ENCODE measurements around the gene CEMIP.
A peak's percentile ranks its signal among the peaks of the same experiment; 100 is the strongest.
"Not testable (repeated sequence)": the region's sequence is repeated elsewhere in the genome, so short reads cannot be mapped to it uniquely, and the experiment has no call there.

CEMIP gene

DNA sequence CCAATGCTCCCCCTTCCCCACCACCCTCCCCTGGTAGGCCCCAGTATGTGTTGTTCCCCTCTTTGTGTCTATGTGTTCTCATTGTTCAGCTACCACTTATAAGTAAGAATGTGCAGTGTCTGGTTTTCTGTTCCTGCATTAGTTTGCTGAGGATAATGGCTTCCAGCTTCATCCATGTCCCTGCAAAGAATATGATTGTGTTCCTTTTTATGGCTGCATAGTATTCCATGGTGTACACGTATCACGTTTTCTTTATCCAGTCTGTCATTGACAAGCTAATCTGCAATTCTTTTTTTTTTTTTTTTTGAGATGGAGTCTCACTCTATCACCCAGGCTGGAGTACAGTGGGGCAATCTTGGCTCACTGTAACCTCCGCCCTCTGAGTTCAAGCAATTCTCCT lies 15.9 kb upstream of the CEMIP start:
- not testable (repeated sequence) for DNase-seq

DNA sequence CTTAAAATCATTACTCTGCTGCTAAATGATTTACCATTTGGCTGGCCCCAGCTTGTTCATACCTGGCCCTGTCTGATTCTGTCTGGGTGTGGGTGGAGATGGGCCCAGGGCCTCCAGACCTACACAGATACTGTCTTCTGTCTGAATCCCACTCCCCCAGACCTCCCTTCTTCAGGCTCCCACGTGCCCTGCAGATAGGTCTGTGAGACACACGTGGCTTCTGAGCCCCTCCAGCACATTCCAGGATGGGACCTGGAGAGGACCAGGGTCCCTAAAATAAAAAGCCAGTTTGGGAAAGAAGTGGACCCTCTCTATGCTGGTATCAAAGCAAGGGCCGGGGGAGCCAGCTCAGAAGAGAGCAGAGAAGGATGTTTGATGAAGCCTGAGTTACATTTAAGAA lies 14.6 kb upstream of the CEMIP start:
- no peak for DNase-seq

DNA sequence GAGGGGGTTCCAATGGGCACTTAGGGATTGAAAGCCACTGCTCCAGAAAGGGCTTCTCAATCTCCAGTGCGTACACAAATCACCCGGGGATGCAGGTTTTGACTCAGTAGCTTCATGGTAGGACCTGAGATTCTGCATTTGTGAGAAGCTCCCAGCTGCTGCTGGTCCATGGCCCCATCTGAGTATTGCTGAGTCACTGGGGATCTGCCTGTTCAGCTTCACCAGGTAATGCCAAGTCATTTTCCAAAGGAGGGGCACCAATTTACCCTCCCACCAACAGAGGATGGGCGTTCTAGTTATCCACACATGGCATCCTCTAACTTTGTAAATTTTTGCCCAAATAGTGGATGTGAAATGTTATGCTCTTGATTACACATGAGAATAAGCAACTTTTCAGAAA lies 12.9 kb upstream of the CEMIP start:
- DNase-seq: no peak

DNA sequence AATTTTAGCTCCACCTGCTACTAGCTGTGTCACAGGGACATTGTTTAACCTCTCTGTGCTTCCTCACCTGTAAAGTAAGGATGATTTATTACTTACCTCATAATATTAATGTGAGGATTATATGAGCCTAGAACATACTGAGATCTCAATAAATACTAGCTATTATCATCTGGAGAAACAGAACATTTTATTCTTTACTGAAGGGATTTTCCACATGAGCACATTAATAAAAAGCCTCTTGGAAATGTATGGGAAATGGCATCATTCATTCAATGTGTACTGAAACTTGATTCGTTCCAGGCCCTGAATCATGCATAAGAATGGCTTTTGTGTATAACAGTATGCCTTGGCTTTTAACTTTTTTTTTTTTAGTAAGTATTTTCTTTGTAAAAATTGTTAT lies 11.0 kb upstream of the CEMIP start:
- no peak for DNase-seq

DNA sequence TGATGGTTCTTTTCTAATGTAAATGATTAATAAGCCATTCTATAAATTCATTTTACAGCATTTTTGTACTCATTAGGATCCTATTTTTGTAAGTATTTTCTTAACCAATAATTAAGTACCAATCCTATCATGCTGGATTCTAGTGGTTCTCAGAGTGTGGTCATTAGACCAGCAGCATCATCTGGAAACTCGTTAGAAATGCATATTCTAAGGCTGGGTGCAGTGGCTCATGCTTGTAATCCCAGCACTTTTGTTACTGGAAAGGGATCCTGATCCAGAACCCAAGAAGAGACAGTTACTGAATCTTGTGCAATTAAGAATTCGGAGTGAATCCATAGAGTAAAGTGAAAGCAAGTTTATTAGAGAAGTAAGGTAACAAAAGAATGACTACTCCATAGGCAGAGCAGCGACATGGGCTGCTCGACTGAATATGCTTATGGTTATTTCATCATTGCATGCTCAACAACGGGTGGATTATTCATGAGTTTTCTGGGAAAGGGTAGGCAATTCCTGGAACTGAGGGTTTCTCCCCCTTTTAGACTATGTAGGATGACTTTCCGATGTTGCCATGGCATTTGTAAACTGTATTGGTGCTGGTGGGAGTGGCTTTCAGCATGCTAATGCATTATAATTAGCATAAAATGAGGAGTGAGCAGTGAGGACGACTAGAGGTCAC lies 9.9 kb upstream of the CEMIP start:
- no peak for DNase-seq

DNA sequence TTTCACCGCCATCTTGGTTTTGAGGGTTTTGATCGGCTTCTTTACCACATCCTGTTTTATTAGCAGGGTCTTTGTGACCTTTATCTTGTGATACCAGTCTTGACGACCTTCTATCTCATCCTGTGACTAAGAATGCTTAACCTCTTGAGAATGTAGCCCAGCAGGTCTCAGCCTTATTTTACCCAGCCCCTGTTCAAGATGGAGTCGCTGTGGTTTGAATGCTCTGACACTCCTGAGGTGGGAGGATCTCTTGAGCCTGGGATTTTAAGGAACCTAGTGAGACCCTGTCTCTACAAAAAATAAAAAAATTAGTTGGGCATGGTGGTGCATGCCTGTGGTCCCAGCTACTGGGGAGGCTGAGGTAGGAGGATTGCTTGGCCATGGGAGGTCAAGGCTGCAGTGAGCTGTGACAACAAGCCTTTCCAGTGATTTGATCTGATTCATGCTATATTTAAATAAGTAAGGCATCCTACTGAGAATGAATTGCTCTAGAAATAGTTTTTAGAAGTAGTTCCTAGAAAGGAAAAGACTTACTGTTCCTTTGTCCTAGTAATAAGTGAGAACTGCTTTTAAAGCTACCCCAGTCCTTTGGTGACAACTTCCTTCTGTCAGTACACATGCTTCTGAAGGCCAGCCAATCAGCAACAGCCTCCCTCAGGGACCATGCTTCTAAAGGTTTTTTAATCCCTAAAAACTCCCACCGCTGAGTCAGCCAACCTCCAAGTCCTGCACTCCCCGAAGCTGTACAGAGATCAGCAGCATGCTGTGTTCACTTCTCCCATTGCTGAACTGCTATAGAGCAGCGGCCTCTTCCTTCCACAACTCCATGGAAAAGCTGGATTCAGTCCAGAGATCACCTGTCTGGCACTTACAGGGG lies 9.1 kb upstream of the CEMIP start:
- DNase-seq: no peak

DNA sequence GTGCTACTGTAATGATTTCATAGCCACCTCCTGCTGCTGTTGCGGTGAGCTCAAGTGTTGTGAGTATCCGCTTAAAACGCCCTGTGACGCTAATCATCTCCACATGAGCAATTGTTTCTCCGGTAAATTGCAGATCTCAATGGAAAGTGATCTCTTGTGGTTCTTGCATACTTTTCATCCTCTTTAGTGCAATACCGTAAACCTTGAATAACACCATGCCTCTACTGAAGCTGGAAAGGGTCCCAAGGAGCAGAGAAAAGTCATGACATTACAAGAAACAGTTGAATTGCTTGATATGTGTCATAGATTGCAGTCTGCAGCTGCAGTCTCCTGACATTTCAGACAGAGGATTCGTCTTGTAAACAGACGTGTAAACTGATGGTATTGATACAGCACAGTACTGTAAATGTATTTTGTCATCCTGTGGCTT lies 6.0 kb upstream of the CEMIP start:
- peak; percentile 57 for DNase-seq

DNA sequence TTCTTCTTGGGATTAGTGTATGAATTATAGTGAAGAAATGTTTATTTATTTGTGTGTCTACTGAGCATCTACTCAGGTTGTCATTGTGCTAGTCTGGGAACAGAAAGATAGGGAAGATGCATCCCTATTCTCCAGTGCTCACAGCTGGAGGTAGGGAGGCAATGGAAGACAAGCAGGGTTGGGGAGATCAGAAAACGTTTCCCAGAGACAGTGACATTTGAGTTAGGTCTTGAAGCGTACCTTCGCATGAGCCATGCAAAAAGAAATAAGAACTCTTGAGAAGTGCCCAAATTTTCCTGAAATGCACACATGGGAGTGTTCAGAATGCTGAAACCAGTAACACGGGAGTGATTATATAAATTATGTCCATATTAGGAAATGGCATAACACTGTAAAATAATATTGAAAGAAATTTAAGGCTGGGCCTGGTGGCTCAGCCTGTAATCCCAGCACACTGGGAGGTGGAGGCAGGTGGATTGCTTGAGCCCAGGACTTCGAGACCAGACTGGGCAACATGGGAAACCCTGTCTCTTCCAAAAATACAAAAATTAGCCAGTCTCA lies 5.3 kb upstream of the CEMIP start:
- no peak for DNase-seq

DNA sequence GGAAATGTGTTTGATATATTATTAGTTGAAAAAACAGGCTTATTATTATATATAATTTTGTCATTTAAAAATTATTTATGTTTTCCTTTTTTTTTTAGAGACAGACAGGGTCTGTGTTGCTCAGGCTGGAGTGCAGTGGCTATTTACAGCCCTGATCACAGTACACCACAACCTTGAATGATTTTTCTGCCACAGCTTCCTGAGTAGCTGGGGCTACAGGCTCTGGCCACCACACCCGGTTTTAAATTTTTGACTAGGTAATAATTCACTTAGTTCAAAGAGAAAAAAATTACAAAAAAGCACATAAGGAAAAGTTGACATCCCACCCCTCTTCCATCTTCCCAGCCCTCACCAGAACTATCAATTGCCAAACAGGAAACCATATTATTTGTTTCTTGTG lies 4.7 kb upstream of the CEMIP start:
- no peak for DNase-seq

DNA sequence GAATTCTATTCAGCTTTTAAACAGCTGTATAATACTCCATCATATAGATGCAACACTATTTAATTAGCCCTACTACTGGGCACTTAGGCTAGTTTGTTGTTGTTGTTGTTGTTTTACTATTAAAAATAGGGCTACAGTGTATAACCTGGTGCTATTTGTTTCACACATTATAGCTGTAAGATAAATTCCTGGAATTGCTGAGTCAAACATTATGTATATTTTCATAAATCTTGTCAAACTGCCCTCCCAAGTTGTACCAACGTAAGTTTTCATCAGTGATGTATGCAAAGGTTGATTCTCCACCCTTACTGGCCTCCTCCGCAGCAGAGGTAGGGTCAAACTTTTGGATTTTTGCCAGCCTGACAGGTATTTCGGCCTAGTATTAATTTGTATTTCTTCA lies 3.8 kb upstream of the CEMIP start:
- no peak for DNase-seq

DNA sequence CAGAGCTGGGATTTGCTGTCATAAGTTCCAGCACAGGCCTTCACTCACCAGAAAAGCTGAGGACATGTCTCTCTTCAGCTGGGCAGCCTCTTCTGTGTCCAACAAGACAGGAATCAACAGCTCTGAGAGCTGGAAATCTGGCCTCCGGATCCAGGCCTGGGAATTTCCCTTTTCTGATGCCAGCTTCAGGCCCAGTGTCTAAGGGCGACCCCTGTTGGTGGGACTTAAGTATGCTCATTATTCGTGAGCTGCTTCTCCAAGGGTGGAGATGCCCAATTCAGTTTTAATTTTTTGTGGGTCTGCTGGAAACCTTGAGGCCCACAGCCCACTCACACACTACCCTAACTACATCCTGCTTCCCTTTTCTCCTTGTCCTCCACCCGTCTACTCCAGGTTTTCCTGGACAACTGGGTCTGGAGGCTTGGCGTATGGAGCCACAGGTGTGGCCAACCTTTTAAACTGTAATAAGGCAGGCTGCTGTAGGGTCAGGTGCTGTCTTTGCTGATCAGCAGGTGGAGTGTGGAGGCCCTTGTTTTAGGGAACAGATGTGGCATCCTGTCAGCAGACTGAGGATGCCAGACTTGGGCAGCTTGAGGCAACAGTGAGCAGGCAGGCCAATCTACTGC lies 2.6 kb upstream of the CEMIP start:
- DNase-seq: peak; percentile 68

DNA sequence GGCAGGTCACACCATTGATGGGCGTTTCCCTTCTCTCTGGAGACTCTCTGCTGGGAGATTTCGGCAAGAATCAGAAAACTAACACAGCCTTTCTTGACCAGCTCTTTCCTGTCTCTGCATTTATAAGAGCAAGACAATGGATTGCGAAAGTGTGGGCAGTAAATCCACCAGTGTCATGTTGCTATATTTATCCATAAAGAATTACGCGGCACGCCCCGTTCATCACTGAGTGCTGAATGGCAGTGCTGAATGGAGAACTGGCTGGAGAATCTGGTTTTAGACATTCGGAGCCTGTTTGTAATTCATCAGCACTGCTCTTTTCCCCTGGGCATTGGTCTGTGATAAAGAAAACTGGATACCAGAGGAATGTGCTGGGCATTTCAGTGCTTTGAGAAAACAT lies 2.0 kb upstream of the CEMIP start:
- DNase-seq: no peak

DNA sequence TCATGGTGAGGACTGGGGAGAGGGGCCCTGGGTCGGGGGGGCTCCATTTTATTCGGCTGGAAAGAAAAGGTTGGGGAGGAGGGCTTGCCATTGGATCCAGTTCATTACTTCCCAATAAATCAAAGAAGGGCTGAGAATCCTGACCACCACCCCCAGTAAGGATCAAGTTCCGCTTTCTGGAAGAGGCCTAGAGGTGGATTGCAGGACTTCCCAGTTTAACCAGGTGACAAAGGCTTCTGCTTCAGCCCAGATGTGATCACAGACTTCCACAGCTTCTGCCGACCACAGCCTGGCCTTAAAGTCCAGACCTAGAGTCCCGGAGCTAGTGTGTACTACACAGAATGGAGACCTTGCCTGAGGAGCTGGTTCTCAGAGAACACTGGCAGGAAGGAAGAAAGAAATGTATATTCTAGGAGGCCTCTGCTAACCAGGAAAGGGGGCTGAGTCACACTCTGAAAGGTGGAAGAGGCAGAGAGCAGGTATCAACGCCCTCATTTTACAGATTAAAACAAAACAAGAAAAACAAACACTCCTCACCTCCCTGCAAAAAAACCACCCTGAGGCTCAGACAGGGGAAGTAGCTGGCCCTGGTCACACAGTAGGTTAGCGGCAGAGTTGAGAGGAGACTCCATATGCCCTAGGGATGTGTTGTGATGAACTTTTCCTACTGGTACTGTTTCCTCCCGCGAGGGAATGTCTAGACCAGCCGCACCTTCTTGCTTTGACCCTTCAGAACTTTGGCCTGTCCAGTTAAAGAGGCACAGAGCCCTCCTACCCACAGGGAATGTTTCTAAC lies 1.1 kb upstream of the CEMIP start:
- DNase-seq: no peak

DNA sequence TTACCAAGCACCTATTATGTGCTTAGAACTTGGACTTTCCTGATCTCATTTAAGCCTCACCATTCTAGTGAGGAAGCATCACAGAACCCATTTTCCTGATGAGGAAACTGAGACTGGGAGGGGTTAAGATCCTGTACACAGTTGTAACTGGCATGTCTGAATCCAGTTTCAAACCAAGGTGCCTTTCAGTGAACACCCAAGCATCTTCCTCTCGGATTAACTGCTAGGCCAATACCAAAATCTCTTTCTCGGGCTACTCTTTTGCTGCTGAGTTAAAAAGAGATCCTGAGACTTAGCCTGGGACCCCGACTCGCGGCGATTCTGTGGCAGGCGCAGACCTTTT lies 578 bp upstream of the CEMIP start:
- no peak for DNase-seq

DNA sequence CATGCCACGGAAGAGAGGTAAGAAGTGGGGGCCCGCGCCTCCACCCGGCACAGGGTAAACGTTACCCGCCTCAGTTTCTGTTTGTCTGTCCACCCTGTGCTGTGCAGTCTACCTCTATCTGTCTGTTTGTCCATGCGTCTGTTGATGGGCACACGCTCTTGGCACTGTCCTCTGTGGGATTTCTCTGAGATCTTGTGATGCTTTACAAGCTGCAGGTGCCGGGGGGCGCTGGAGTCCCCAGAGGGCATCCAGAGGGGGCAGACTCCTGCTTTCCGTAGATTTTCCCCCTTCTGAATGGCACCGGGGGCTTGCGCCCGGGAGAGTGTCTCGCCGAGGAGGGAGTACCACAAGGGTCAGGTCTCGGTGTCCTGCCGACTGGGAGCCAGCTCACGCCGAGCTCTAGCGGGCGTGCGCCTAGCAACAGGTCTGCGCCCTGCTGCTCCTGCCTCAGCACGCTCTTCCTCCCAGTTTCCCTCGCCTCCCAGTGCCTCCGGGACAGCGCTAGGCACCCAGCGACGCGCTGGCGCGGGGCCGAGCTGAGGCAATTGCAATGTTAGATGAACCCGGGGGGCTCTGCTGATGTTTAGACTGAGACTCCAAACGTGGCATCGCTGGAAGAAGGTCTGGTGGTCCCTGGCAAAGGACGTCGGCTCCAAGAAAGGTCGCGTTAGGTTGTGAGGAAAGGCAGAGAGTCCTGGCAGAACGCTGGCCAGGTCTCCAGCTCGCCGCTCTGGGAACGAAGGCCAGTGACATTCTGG lies 667 bp downstream of the CEMIP start:
- DNase-seq: peak; percentile 66

DNA sequence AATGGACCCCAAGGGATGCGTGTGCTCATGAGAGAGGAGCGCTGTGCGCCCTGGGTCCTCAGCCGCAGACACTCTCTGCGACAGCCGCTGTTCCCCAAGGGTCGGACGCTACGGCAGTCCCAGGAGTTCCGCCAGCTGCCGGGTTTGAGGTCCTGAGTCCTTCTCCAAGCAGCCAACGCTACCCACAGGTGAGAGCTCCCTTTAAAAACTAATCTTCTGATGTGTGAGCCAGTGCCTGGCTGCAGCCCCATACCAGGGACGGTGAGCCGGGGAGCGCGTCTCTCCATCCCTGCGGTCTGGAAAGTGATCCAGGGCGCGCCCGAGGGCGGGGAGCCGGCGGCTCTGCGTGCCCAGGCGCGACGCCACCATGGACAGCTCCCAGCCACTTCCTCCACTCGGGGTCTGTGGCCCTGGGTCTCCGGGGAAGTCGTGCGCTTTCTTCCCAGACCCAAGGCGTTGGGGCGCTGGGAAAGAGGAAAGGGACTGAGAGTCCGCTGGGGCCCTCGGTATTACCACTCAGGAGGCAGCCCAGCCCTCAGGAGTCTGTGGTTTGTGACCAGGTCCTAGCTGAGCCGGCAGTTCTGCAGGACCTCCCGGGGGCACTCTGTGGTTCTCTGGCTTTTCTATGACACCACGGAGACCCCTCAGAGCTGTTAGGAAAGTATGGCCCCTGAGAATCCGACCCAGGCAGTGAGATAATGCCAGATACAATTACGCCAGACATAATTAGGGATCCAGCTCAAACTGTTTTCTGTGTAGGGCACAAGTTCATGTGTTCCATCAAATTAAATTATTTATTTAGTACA lies 1.4 kb downstream of the CEMIP start:
- no peak for DNase-seq

DNA sequence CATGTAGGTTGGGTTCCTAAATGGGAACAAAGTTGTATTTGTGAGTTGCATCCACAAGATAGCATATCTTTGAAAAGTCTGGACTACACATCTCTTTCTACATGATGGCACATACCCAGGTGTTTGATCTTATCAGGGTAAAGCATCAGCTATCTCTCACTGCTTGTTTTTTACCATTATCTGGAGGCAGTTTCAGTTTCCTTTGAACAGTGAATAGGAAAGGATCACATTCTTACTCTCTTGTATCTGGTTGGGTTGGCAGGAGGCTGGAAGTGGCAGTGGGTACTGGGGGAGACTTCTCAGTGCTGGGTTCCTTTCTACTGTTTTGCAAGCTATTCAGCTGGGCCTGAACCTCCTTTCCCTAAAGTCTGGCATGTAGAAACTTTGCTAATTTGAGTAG lies 4.1 kb downstream of the CEMIP start:
- no peak for DNase-seq

DNA sequence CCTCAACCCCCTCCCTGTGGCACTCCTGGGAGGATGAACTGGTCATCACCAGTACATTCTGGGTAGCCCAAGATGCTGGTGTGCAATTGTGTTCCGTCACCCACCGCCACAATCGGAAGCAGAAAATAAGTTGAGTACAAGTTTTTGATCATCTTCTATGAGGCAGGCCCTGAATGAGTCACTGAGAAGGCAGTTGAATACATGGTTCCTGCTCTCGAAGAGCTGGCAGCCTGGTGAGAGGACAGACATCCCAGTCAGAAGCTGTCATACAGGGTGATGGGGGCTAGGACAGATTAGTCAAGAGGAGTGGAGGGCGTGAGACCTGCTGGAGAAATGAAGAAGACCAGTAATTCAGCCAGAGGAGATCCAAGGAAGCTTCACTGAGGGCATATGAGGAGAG lies 6.2 kb downstream of the CEMIP start:
- no peak for DNase-seq

DNA sequence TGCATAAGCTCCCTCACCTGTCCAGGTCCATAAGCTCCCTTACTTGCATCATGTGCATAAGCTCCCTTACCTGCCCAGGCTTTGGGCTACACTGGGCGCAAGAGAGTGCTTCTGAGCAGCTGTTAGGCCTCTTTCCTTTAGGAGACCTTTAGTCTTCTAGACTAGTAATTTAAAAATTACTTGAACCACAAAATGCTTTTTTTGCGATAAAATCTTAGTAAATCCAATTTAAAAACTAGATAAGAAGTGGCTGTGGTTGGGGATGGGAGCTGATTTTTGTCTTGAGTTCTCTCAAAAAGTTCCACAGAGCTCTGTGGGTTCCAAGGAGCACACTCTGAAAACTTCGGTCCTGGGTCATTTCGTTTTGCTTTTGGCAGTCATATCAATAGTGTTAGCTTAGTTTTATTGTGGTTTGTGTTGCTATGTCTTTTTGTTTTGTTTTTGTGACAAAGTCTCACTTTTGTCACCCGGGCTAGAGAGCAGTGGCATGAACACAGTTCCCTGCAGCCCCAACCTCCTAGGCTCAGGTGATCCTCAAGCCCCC lies 6.7 kb downstream of the CEMIP start:
- DNase-seq: no peak

DNA sequence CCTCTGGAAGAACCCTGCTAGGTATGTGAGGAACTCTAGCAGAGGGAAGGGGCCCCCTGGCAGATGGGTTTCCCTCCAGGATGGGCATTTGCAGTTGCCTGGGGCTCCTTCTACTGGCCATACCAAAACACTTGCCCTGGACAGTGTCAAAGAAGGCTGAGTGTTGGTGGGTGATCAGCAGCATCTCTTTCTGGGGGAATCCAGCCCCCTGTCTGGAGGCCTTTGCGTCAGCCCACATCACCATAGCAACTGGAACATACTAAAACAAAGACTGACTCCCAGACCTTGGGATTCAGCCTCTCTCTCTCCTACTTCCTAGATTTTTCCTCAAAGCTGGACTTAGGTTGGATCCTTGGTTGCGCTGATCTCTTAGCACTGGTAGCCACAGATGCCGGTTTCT lies 8.1 kb downstream of the CEMIP start:
- no peak for DNase-seq

DNA sequence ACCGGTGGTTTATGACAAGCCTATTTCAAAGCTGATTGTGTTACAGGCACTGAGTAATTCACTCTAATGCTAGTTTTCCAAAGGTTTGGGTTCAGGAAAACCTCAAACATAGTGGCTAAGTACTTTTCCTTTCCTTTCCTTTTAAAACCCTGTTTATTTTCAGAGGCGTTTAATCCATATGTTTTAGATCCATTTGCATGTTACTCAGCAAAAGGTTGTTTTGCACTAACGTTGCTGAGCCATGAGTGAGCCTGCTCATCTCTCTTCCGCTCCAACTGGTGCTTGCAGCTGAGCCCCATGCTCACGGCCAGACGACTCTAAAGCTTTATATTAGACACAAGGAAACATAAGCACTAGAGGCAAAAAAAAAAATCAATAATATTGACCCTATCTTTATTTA lies 9.4 kb downstream of the CEMIP start:
- no peak for DNase-seq

Data from COR-L47 (cell line).